IMR-90 (cell line): ENCODE data around the gene UCHL1. TPM values are rescaled to one million over a fixed set of nuclear protein-coding genes. Genes with fewer than 3 reads are reported as not detected.

ENCODE experiments used
- ATAC-seq: fragments of 200-7000 bp; cut with Tn5 transposase; 2 replicates; pipeline ENCODE4 v1.9.1; 2020; ENCODE audit warnings: low read depth, mild to moderate bottlenecking, moderate library complexity
- BruUV-seq: library from RNA; stranded (reverse); fragments of 400-500 nt; replicated peaks from 2 replicates; lab custom pipeline; 2021; lab: Mats Ljungman, UMichigan
- CTCF ChIA-PET: fragments of 300-600 bp; formaldehyde crosslinking; extraction: SDS; loops from one replicate; lab custom pipeline; 2021; ENCODE audit warnings: antibody characterized with exemption; lab: Yijun Ruan, JAX
- POLR2A ChIA-PET: fragments of 300-600 bp; sonication (Branson Sonifier 250); formaldehyde crosslinking; loops from one replicate; lab custom pipeline; 2022; ENCODE audit warnings: antibody characterized with exemption; ENCODE audit not compliant: unreplicated experiment; lab: Charles Lee
- DNase-seq: peaks from one replicate; pipeline ENCODE4 v3.0.0; 2013
- H2AFZ ChIP-seq: replicated peaks from 2 replicates; pipeline ENCODE3; 2013; ENCODE audit warnings: low read length, mild to moderate bottlenecking; ENCODE audit not compliant: poor library complexity
- H2AK5ac ChIP-seq: 2 replicates; pipeline ENCODE4 v1.6.1; 2013; ENCODE audit warnings: low read depth, low read length, inconsistent platforms
- H2AK9ac ChIP-seq: replicated peaks from 2 replicates; pipeline ENCODE3; 2013; ENCODE audit warnings: mild to moderate bottlenecking, low read depth, low read length, moderate library complexity; ENCODE audit not compliant: poor library complexity
- H2BK120ac ChIP-seq: 2 replicates; pipeline ENCODE4 v1.6.1; 2013; ENCODE audit warnings: low read depth, low read length, inconsistent platforms
- H2BK15ac ChIP-seq: 3 replicates; pipeline ENCODE4 v1.6.1; 2013; ENCODE audit warnings: low read depth, low read length, inconsistent platforms
- H2BK20ac ChIP-seq: 2 replicates; pipeline ENCODE4 v1.6.1; 2013; ENCODE audit warnings: low read depth, mild to moderate bottlenecking, inconsistent platforms, low read length, moderate library complexity
- H2BK5ac ChIP-seq: 2 replicates; pipeline ENCODE4 v1.6.1; 2013; ENCODE audit warnings: mild to moderate bottlenecking, low read depth, low read length, inconsistent platforms; ENCODE audit not compliant: poor library complexity, severe bottlenecking
- H3K14ac ChIP-seq: replicated peaks from 2 replicates; pipeline ENCODE4 v1.6.1; 2013; ENCODE audit warnings: low read depth, low read length, inconsistent platforms
- H3K18ac ChIP-seq: 2 replicates; pipeline ENCODE4 v1.6.1; 2013; ENCODE audit warnings: low read depth, low read length, control low read depth
- H3K23ac ChIP-seq: 2 replicates; pipeline ENCODE4 v1.6.1; 2013; ENCODE audit warnings: low read depth, low read length, inconsistent platforms
- H3K27ac ChIP-seq: 2 replicates; pipeline ENCODE4 v1.5.1; 2013; ENCODE audit warnings: mild to moderate bottlenecking, control low read depth, low read length; ENCODE audit not compliant: insufficient read depth
- H3K27me3 ChIP-seq: 2 replicates; pipeline ENCODE4 v1.6.1; 2013; ENCODE audit warnings: low read length; ENCODE audit not compliant: control insufficient read depth, insufficient read depth
- H3K36me3 ChIP-seq: 2 replicates; pipeline ENCODE4 v1.6.1; 2013; ENCODE audit warnings: low read length, mixed read lengths; ENCODE audit not compliant: control insufficient read depth, insufficient read depth
- H3K4ac ChIP-seq: 2 replicates; pipeline ENCODE4 v1.6.1; 2013; ENCODE audit warnings: low read depth, low read length, inconsistent platforms
- H3K4me1 ChIP-seq: 2 replicates; pipeline ENCODE4 v1.6.1; 2013; ENCODE audit warnings: low read length, mixed read lengths; ENCODE audit not compliant: control insufficient read depth, insufficient read depth
- H3K4me2 ChIP-seq: 2 replicates; pipeline ENCODE4 v1.6.1; 2013; ENCODE audit warnings: low read depth, mild to moderate bottlenecking, control low read depth, low read length, moderate library complexity
- H3K4me3 ChIP-seq: 2 replicates; pipeline ENCODE4 v1.5.1; 2013; ENCODE audit warnings: low read depth, mild to moderate bottlenecking, control low read depth, low read length, moderate library complexity; ENCODE audit not compliant: insufficient read depth
- H3K56ac ChIP-seq: 2 replicates; pipeline ENCODE4 v1.6.1; 2013; ENCODE audit warnings: low read length, inconsistent platforms; ENCODE audit not compliant: insufficient read depth; ENCODE audit errors: extremely low read depth
- H3K79me1 ChIP-seq, 2 experiments: 2 replicates each; pipeline ENCODE4 v1.6.1; 2013; ENCODE audit warnings: low read length in 2 of 2, inconsistent platforms in 1 of 2, low read depth in 1 of 2
- H3K9ac ChIP-seq: 2 replicates; pipeline ENCODE4 v1.6.1; 2013; ENCODE audit warnings: low read depth, low read length, control low read depth
- H3K9me1 ChIP-seq: 2 replicates; pipeline ENCODE4 v1.6.1; 2013; ENCODE audit warnings: low read length, inconsistent platforms; ENCODE audit not compliant: insufficient read depth
- H3K9me3 ChIP-seq: 2 replicates; pipeline ENCODE4 v1.6.1; 2013; ENCODE audit warnings: low read length; ENCODE audit not compliant: control insufficient read depth, insufficient read depth
- H4K20me1 ChIP-seq: 2 replicates; pipeline ENCODE4 v1.6.1; 2013; ENCODE audit warnings: low read length, inconsistent platforms; ENCODE audit not compliant: insufficient read depth
- H4K5ac ChIP-seq: 2 replicates; pipeline ENCODE4 v1.6.1; 2013; ENCODE audit warnings: mild to moderate bottlenecking, low read depth, low read length, control low read depth
- H4K8ac ChIP-seq, 2 experiments: 2 replicates each; pipeline ENCODE4 v1.6.1; 2013; ENCODE audit warnings: low read depth in 2 of 2, low read length in 2 of 2, control low read depth in 1 of 2, inconsistent platforms in 1 of 2
- H4K91ac ChIP-seq: 2 replicates; pipeline ENCODE4 v1.6.1; 2013; ENCODE audit warnings: low read depth, low read length, inconsistent platforms; ENCODE audit not compliant: insufficient read depth
- FOS ChIP-seq: fragments of 150-350 bp; IDR thresholded peaks from 2 replicates; pipeline ENCODE4 v1.6.1; 2016; ENCODE audit warnings: low read depth, low read length
- MAFK ChIP-seq: IDR thresholded peaks from 2 replicates; pipeline ENCODE4 v1.6.1; 2012; ENCODE audit warnings: low read depth, low read length, improper control_type of control experiment
- NFE2L2 ChIP-seq: fragments of 150-350 bp; IDR thresholded peaks from 2 replicates; pipeline ENCODE4 v1.6.1; 2016; ENCODE audit warnings: low read depth, mild to moderate bottlenecking, low read length
- RFX5 ChIP-seq: IDR thresholded peaks from 2 replicates; pipeline ENCODE4 v1.8.0; 2012; ENCODE audit warnings: low read depth, mild to moderate bottlenecking, low read length, moderate library complexity
- WGBS, 2 experiments: methylation state at CpG; one replicate each; pipeline versions ENCODE4 v1.1.5 to v1.1.7; 2013; ENCODE audit warnings: missing lambda C conversion rate in 2 of 2; ENCODE audit not compliant: insufficient read length in 1 of 2; ENCODE audit errors: extremely low coverage in 2 of 2; 5-methylcytosine and 5-hydroxymethylcytosine counted together
- dilution Hi-C: fragments of 300-500 bp; cut with HindIII; formaldehyde crosslinking; loops from one replicate; pipeline ENCODE4 v1.14.3; 2018; ENCODE audit warnings: low sequenced_read_pairs; ENCODE audit not compliant: unreplicated experiment
- in situ Hi-C: fragments of 300-500 bp; cut with MboI; formaldehyde crosslinking; loops from 3 replicates; pipeline ENCODE4 v1.14.3; 2019; ENCODE audit warnings: low sequenced_read_pairs, inconsistent platforms, mixed read lengths
- intact Hi-C: fragments of 100-400 bp; cut with micrococcal nuclease; formaldehyde crosslinking; loops from 2 replicates; pipeline ENCODE4 v1.10.0; 2022
- polyA plus RNA-seq, 3 experiments: library from polyadenylated mRNA; depleted of rRNA; stranded (reverse); fragments of >200 nt; gene quantifications; 2 replicates each; pipeline ENCODE4 v1.2.3, GENCODE V29; 2012; ENCODE audit warnings: low replicate concordance in 1 of 3
- total RNA-seq: library from RNA; depleted of rRNA; stranded (reverse); fragments of >200 nt; gene quantifications from 2 replicates; pipeline ENCODE4 v1.2.3, GENCODE V29; 2012

Gene UCHL1
- total and polyA plus RNA-seq, 2 of the 4 experiments (the other 2 are of a cell fraction): 972 to 2,118 TPM

DNA sequence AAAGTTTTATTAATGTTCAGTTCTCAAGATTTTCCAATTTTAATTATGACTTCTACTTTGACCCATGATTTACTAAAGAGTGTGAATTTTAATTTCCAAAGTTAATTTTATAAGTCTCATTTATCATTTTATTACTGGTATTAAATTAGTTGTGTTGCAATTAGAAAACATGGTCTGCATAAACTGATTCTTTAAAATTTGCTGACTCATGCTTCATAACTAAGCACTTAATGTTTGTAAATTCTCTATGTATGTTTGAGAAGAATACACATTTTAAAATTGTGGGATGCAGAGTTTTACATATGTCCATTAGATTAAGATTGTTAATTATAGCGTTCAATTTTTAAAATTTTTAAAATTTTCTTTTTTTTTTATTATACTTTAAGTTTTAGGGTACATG lies 20.2 kb upstream of the UCHL1 start:
- in situ Hi-C loops: loop anchor here (25.0 kb wide), 1 partner anchor 499 kb away; the partner anchor contains the start of gene NSUN7
- H3K4ac ChIP-seq: no peak overlapping the region
- no peaks in the 10 kb centered on the region for H3K79me1 ChIP-seq
- H2BK20ac ChIP-seq: no peak overlapping the region
- H2AFZ ChIP-seq: no peak overlapping the region
- no peak overlapping the region for H4K8ac ChIP-seq
- no peak overlapping the region for H3K4me2 ChIP-seq
- no peak overlapping the region for H2BK120ac ChIP-seq
- H3K9me3 ChIP-seq: no peaks in the 10 kb centered on the region
- no peak overlapping the region for H2AK5ac ChIP-seq
- TF ChIP-seq FOS (no peak), NFE2L2 (peak; percentile 97), MAFK (peak; percentile 97), RFX5 (no peak)
- H3K36me3 ChIP-seq: no peaks in the 10 kb centered on the region
- DNase-seq (no peak), ATAC-seq (no peak)
- no peak overlapping the region for H2BK15ac ChIP-seq
- H3K56ac ChIP-seq: no peak overlapping the region
- no peak overlapping the region for H3K27ac ChIP-seq
- no peak overlapping the region for H4K5ac ChIP-seq
- H4K20me1 ChIP-seq: no peaks in the 10 kb centered on the region
- H3K9ac ChIP-seq: no peak overlapping the region
- no peak overlapping the region for H3K23ac ChIP-seq
- H3K18ac ChIP-seq: no peak overlapping the region
- intact Hi-C loops: no loop called here
- H3K4me1 ChIP-seq: no peaks in the 10 kb centered on the region
- no peak overlapping the region for H4K91ac ChIP-seq
- ChIA-PET CTCF (no interaction called here), POLR2A (no interaction called here)
- H2BK5ac ChIP-seq: no peak overlapping the region
- H3K14ac ChIP-seq: no peak overlapping the region
- dilution Hi-C loops: no loop called here
- H2AK9ac ChIP-seq: no peak overlapping the region
- no peak overlapping the region for H3K4me3 ChIP-seq
- H3K27me3 ChIP-seq: no peaks in the 10 kb centered on the region
- H3K9me1 ChIP-seq: no peaks in the 10 kb centered on the region
- no TSS peak for BruUV-seq
- WGBS, 2 experiments: no CpG with 5 or more reads among the region's 1 CpG
